Stimulated activated naive CD8-positive, alpha-beta T cell treated with anti-CD3 and anti-CD28 coated beads, Interleukin-15, Interleukin-2, amounts not matched to agents 100 ng/mL and 50 ng/mL, for 24 hours (primary cell): ENCODE data around the gene SLC2A11.
A peak's percentile ranks its signal among the peaks of the same experiment; 100 is the strongest.
"Not testable (repeated sequence)": the region's sequence is repeated elsewhere in the genome, so short reads cannot be mapped to it uniquely, and the experiment has no call there.

Source experiments
- H3K27ac Mint-ChIP-seq: one replicate; pipeline ENCODE4 v1.8.0; 2021; ENCODE audit warnings: mild to moderate bottlenecking, mixed read lengths
- H3K27me3 Mint-ChIP-seq: one replicate; pipeline ENCODE4 v1.8.0; 2021; ENCODE audit warnings: mixed read lengths
- H3K36me3 Mint-ChIP-seq: one replicate; pipeline ENCODE4 v1.8.0; 2021; ENCODE audit warnings: low read depth, mixed read lengths
- H3K4me1 Mint-ChIP-seq: one replicate; pipeline ENCODE4 v1.8.0; 2021; ENCODE audit warnings: low read depth, mixed read lengths
- H3K4me3 Mint-ChIP-seq: one replicate; pipeline ENCODE4 v1.8.0; 2021; ENCODE audit warnings: mild to moderate bottlenecking, mixed read lengths
- H3K9me3 Mint-ChIP-seq: one replicate; pipeline ENCODE4 v1.8.0; 2021; ENCODE audit warnings: mixed read lengths

Gene SLC2A11

GRCh38 chr22:23897320-23897719, 39.6 kb downstream of the SLC2A11 start:
- Mint-ChIP-seq H3K36me3 (peaks cover 32% of the 10 kb centered on the region), H3K27ac (peak overlapping the region; percentile 36), H3K9me3 (no peaks in the 10 kb centered on the region), H3K4me3 (peak overlapping the region; percentile 75), H3K4me1 (peaks cover 29% of the 10 kb centered on the region), H3K27me3 (no peaks in the 10 kb centered on the region)

- Mint-ChIP-seq H3K36me3 (peaks cover 32% of the 10 kb centered on the region), H3K4me1 (peaks cover 23% of the 10 kb centered on the region), H3K27me3 (no peaks in the 10 kb centered on the region), H3K4me3 (peak overlapping the region; percentile 47), H3K9me3 (no peaks in the 10 kb centered on the region), H3K27ac (peak overlapping the region; percentile 36)
Observed at GRCh38 chr22:23898006-23898974, 40.6 kb downstream of the SLC2A11 start.

GRCh38 chr22:23899042-23899745, 41.5 kb downstream of the SLC2A11 start:
- Mint-ChIP-seq H3K27me3 (no peaks in the 10 kb centered on the region), H3K36me3 (peaks cover 32% of the 10 kb centered on the region), H3K27ac (no peak overlapping the region), H3K4me3 (no peak overlapping the region), H3K9me3 (no peaks in the 10 kb centered on the region), H3K4me1 (peaks cover 16% of the 10 kb centered on the region)

GRCh38 chr22:23900227-23900626, 42.6 kb downstream of the SLC2A11 start:
- not testable (repeated sequence) for H3K27ac Mint-ChIP-seq, H3K4me3 Mint-ChIP-seq, H3K27me3 Mint-ChIP-seq, H3K9me3 Mint-ChIP-seq
- Mint-ChIP-seq H3K4me1 (peaks cover 16% of the 10 kb centered on the region), H3K36me3 (peaks cover 28% of the 10 kb centered on the region)

- Mint-ChIP-seq H3K9me3 (no peaks in the 10 kb centered on the region), H3K27ac (no peak overlapping the region), H3K4me1 (peaks cover 6% of the 10 kb centered on the region), H3K27me3 (no peaks in the 10 kb centered on the region), H3K36me3 (peaks cover 15% of the 10 kb centered on the region), H3K4me3 (no peak overlapping the region)
Observed at GRCh38 chr22:23901600-23901999, 43.9 kb downstream of the SLC2A11 start.

- Mint-ChIP-seq H3K36me3 (no peaks in the 10 kb centered on the region), H3K9me3 (no peaks in the 10 kb centered on the region), H3K27me3 (no peaks in the 10 kb centered on the region), H3K4me1 (no peaks in the 10 kb centered on the region), H3K27ac (no peak overlapping the region), H3K4me3 (no peak overlapping the region)
Observed at GRCh38 chr22:23903328-23903971, 45.8 kb downstream of the SLC2A11 start.

GRCh38 chr22:23904573-23905254, 47.0 kb downstream of the SLC2A11 start:
- no peaks in the 10 kb centered on the region for H3K36me3 Mint-ChIP-seq
- H3K4me1 Mint-ChIP-seq = no peaks in the 10 kb centered on the region
- no peak overlapping the region for H3K27ac Mint-ChIP-seq
- H3K4me3 Mint-ChIP-seq = no peak overlapping the region
- no peaks in the 10 kb centered on the region for H3K9me3 Mint-ChIP-seq
- H3K27me3 Mint-ChIP-seq = no peaks in the 10 kb centered on the region

- H3K27me3 Mint-ChIP-seq = no peaks in the 10 kb centered on the region
- no peaks in the 10 kb centered on the region for H3K9me3 Mint-ChIP-seq
- H3K4me1 Mint-ChIP-seq = no peaks in the 10 kb centered on the region
- H3K27ac Mint-ChIP-seq = no peak overlapping the region
- H3K4me3 Mint-ChIP-seq = no peak overlapping the region
- no peaks in the 10 kb centered on the region for H3K36me3 Mint-ChIP-seq
Observed at GRCh38 chr22:23906641-23907040, 49.0 kb downstream of the SLC2A11 start.

GRCh38 chr22:23907423-23907822, 49.7 kb downstream of the SLC2A11 start:
- not testable (repeated sequence) for H3K36me3 Mint-ChIP-seq, H3K9me3 Mint-ChIP-seq, H3K27ac Mint-ChIP-seq, H3K4me1 Mint-ChIP-seq, H3K4me3 Mint-ChIP-seq, H3K27me3 Mint-ChIP-seq

GRCh38 chr22:23908587-23909205, 51.0 kb downstream of the SLC2A11 start:
- Mint-ChIP-seq H3K36me3 (no peaks in the 10 kb centered on the region), H3K27me3 (no peaks in the 10 kb centered on the region), H3K4me1 (peaks cover 9% of the 10 kb centered on the region), H3K27ac (no peak overlapping the region), H3K4me3 (no peak overlapping the region), H3K9me3 (no peaks in the 10 kb centered on the region)

- Mint-ChIP-seq H3K9me3 (no peaks in the 10 kb centered on the region), H3K36me3 (no peaks in the 10 kb centered on the region), H3K4me3 (no peak overlapping the region), H3K4me1 (peaks cover 14% of the 10 kb centered on the region), H3K27ac (no peak overlapping the region), H3K27me3 (no peaks in the 10 kb centered on the region)
Observed at GRCh38 chr22:23909296-23909898, 51.7 kb downstream of the SLC2A11 start.

GRCh38 chr22:23910496-23911190, 53.0 kb downstream of the SLC2A11 start:
- Mint-ChIP-seq H3K27ac (no peak overlapping the region), H3K4me3 (no peak overlapping the region), H3K4me1 (peaks cover 25% of the 10 kb centered on the region), H3K27me3 (no peaks in the 10 kb centered on the region), H3K9me3 (no peaks in the 10 kb centered on the region), H3K36me3 (no peaks in the 10 kb centered on the region)

- Mint-ChIP-seq H3K27ac (no peak overlapping the region), H3K9me3 (no peaks in the 10 kb centered on the region), H3K4me3 (no peak overlapping the region), H3K4me1 (peaks cover 25% of the 10 kb centered on the region), H3K36me3 (no peaks in the 10 kb centered on the region), H3K27me3 (no peaks in the 10 kb centered on the region)
Observed at GRCh38 chr22:23911318-23911980, 53.8 kb downstream of the SLC2A11 start.
